Vagina (tissue), 2 donors: Measurements from ENCODE around the gene DNAJC4. TPM values are rescaled to one million over a fixed set of nuclear protein-coding genes. Genes with fewer than 3 reads are reported as not detected.

ENCODE experiments used
- DNase-seq, 2 donors: peaks; one replicate each; pipeline ENCODE4 v3.0.0-alpha.2; 2017; ENCODE audit errors: extremely low spot score in 2 of 2
- H3K27ac ChIP-seq: fragments of 200-600 bp; sonication (generic); one replicate; pipeline ENCODE4 v1.5.1; 2019
- H3K27me3 ChIP-seq: fragments of 200-600 bp; sonication (generic); one replicate; pipeline ENCODE4 v1.5.1; 2019
- H3K36me3 ChIP-seq, 2 donors: fragments of 200-600 bp; sonication (generic); one replicate each; pipeline ENCODE4 v1.5.1; 2017 to 2019
- H3K4me1 ChIP-seq: fragments of 200-600 bp; sonication (generic); one replicate; pipeline ENCODE4 v1.5.1; 2019
- H3K4me3 ChIP-seq, 2 donors: fragments of 200-600 bp; sonication (generic); 1 replicate in 1 of 2; 2 replicates in 1 of 2; pipeline ENCODE4 v1.5.1; 2016 to 2019
- H3K9me3 ChIP-seq: fragments of 200-600 bp; sonication (generic); one replicate; pipeline ENCODE4 v1.5.1; 2019
- CTCF ChIP-seq, 3 experiments: fragments of 450-650 bp in 2 of 3; fragments of 200-600 bp in 1 of 3; sonication (generic) in 1 of 3; IDR thresholded peaks; one replicate each; pipeline ENCODE4 v1.5.1; 2017 to 2019; ENCODE audit warnings: antibody characterized with exemption in 3 of 3, mild to moderate bottlenecking in 2 of 3, moderate library complexity in 2 of 3
- POLR2A ChIP-seq, 2 donors: fragments of 450-650 bp; IDR thresholded peaks; one replicate each; pipeline ENCODE4 v1.6.1; 2017; ENCODE audit warnings: antibody characterized with exemption in 2 of 2, mild to moderate bottlenecking in 2 of 2, moderate library complexity in 2 of 2
- POLR2AphosphoS5 ChIP-seq, 2 donors: sonication (generic); formaldehyde crosslinking; IDR thresholded peaks; one replicate each; pipeline ENCODE4 v1.9.0; 2017; ENCODE audit warnings: antibody characterized with exemption in 2 of 2, mild to moderate bottlenecking in 2 of 2, low read depth in 1 of 2; ENCODE audit not compliant: insufficient read depth in 1 of 2
- intact Hi-C: fragments of 100-400 bp; cut with DNase I; formaldehyde crosslinking; loops from one replicate; pipeline ENCODE4 v1.15.1; 2023
- total RNA-seq: library from RNA; depleted of rRNA; stranded (reverse); fragments of >200 nt; gene quantifications from one replicate; pipeline ENCODE4 v1.2.3, GENCODE V29; 2016

DNAJC4 gene
- total RNA-seq, 1 donor from 2014 or later: 43.7 TPM

- no peak for TF ChIP-seq CTCF (IDR thresholded peaks at IDR 0.05)
- TF ChIP-seq POLR2A (IDR thresholded peaks at IDR 0.05): peak in 1 of 2 donors; percentile 43
- peak in 1 of 2 donors; percentile 88 for TF ChIP-seq POLR2AphosphoS5 (IDR thresholded peaks at IDR 0.05; ENCODE audit: insufficient read depth in 1 of 2, low read depth in 1 of 2)
- H3K27ac ChIP-seq: peak within 1 kb of the TSS; percentile 94
- peaks cover 65% of the 10 kb centered on the region for H3K4me1 ChIP-seq
Measured at GRCh38 chr11:64233913-64234586, 3.7 kb downstream of the DNAJC4 start, which contains the start of gene VEGFB. VEGFB (plus strand) TSS chr11:64234584; CDS start chr11:64234834, 250 bp downstream.

GRCh38 chr11:64234647-64235379 lies 4.5 kb downstream of the DNAJC4 start:
- H3K4me1 ChIP-seq: peaks cover 61% of the 10 kb centered on the region
- no peak for TF ChIP-seq CTCF (IDR thresholded peaks at IDR 0.05)
- peak in 1 of 2 donors; percentile 39 for TF ChIP-seq POLR2AphosphoS5 (IDR thresholded peaks at IDR 0.05; ENCODE audit: insufficient read depth in 1 of 2, low read depth in 1 of 2)
- peak in 1 of 2 donors; percentile 20 for TF ChIP-seq POLR2A (IDR thresholded peaks at IDR 0.05)
- intact Hi-C loops: loop anchor here (5.0 kb wide), 1 partner anchor 72 kb away; the partner anchor contains the start of gene ESRRA
- no peaks in the 10 kb centered on the region for H3K27me3 ChIP-seq
- DNase-seq: no peak
- H3K36me3 ChIP-seq: peaks cover 0 to 18% of the 10 kb centered on the region in 2 donors
- no peaks in the 10 kb centered on the region for H3K9me3 ChIP-seq
- H3K27ac ChIP-seq: peak overlapping the region; percentile 94
- peak overlapping the region; percentile 62 to 94 for H3K4me3 ChIP-seq

More at GRCh38 chr11:64233913-64234586, 3.7 kb downstream of the DNAJC4 start, which contains the start of gene VEGFB:
- no peak for DNase-seq
- Histone ChIP-seq H3K27me3 (no peaks in the 10 kb centered on the region), H3K36me3 (peaks cover 0 to 18% of the 10 kb centered on the region in 2 donors), H3K4me3 (peak within 1 kb of the TSS; percentile 62 to 94), H3K9me3 (no peaks in the 10 kb centered on the region)
- intact Hi-C loops: no loop called here

GRCh38 chr11:64235437-64236161 lies 5.3 kb downstream of the DNAJC4 start:
- no peaks in the 10 kb centered on the region for H3K27me3 ChIP-seq
- DNase-seq: no peak
- H3K4me1 ChIP-seq: peaks cover 65% of the 10 kb centered on the region
- intact Hi-C loops: loop anchor here (5.0 kb wide), 1 partner anchor 72 kb away; the partner anchor contains the start of gene ESRRA
- peak overlapping the region; percentile 94 for H3K27ac ChIP-seq
- TF ChIP-seq POLR2AphosphoS5 (IDR thresholded peaks at IDR 0.05; ENCODE audit: insufficient read depth in 1 of 2, low read depth in 1 of 2) (no peak), POLR2A (IDR thresholded peaks at IDR 0.05) (no peak), CTCF (IDR thresholded peaks at IDR 0.05) (no peak)
- peaks cover 0 to 18% of the 10 kb centered on the region in 2 donors for H3K36me3 ChIP-seq
- peak overlapping the region; percentile 62 to 94 for H3K4me3 ChIP-seq
- no peaks in the 10 kb centered on the region for H3K9me3 ChIP-seq

- Histone ChIP-seq H3K4me1 (peaks cover 55% of the 10 kb centered on the region), H3K9me3 (no peaks in the 10 kb centered on the region), H3K4me3 (no peak overlapping the region), H3K27me3 (no peaks in the 10 kb centered on the region), H3K36me3 (peaks cover 0 to 18% of the 10 kb centered on the region in 2 donors), H3K27ac (peak overlapping the region; percentile 56)
- intact Hi-C loops: loop anchor here (5.0 kb wide), 1 partner anchor 70 kb away; the partner anchor contains the start of gene ESRRA
- TF ChIP-seq POLR2A (IDR thresholded peaks at IDR 0.05) (no peak), CTCF (IDR thresholded peaks at IDR 0.05) (no peak), POLR2AphosphoS5 (IDR thresholded peaks at IDR 0.05; ENCODE audit: insufficient read depth in 1 of 2, low read depth in 1 of 2) (no peak)
- no peak for DNase-seq
Measured at GRCh38 chr11:64237484-64237951, 7.2 kb downstream of the DNAJC4 start.
